NB4 (cell line): ENCODE measurements around the gene SHC2.

Experiments used
- CTCF ChIP-seq: IDR thresholded peaks from one replicate; pipeline ENCODE4 v1.5.1; 2012; ENCODE audit warnings: low read depth, low read length
- MAX ChIP-seq: IDR thresholded peaks from 2 replicates; pipeline ENCODE4 v1.6.1; 2011; ENCODE audit warnings: low read depth, low read length

GRCh38 chr19:482186-483041 is 21.6 kb upstream of the SHC2 start:
- TF ChIP-seq CTCF (no peak), MAX (no peak)
